ENCODE data around the gene NKAPD1. TPM values are rescaled to one million over a fixed set of nuclear protein-coding genes. Genes with fewer than 3 reads are reported as not detected.

NKAPD1 gene
- total and polyA plus RNA-seq, 2 of the 13 experiments (the other 11 are each of a cell fraction or from before 2014, with no cell fraction given): 11.2 to 22.5 TPM

- TF ChIP-seq ZNF609 (CRISPR knock-in tag; IDR thresholded peaks at IDR 0.05; ENCODE audit: borderline replicate concordance): peak; percentile 68
- peak; percentile 71; the same call in 1 of the 2 replicates for TF ChIP-seq ZNF816 (CRISPR knock-in tag; IDR thresholded peaks at IDR 0.05; ENCODE audit: borderline replicate concordance)
- TF ChIP-seq ZNF766 (CRISPR knock-in tag; IDR thresholded peaks at IDR 0.05; ENCODE audit: borderline replicate concordance): peak; percentile 57; the same call in 1 of the 2 replicates
- TF ChIP-seq CAMTA2 (CRISPR knock-in tag; IDR thresholded peaks at IDR 0.05; ENCODE audit: borderline replicate concordance): peak; percentile 10; the same call in 1 of the 2 replicates
- peak; percentile 58 for TF ChIP-seq NFAT5 (CRISPR knock-in tag; IDR thresholded peaks at IDR 0.05)
- TF ChIP-seq, protein P1, sequence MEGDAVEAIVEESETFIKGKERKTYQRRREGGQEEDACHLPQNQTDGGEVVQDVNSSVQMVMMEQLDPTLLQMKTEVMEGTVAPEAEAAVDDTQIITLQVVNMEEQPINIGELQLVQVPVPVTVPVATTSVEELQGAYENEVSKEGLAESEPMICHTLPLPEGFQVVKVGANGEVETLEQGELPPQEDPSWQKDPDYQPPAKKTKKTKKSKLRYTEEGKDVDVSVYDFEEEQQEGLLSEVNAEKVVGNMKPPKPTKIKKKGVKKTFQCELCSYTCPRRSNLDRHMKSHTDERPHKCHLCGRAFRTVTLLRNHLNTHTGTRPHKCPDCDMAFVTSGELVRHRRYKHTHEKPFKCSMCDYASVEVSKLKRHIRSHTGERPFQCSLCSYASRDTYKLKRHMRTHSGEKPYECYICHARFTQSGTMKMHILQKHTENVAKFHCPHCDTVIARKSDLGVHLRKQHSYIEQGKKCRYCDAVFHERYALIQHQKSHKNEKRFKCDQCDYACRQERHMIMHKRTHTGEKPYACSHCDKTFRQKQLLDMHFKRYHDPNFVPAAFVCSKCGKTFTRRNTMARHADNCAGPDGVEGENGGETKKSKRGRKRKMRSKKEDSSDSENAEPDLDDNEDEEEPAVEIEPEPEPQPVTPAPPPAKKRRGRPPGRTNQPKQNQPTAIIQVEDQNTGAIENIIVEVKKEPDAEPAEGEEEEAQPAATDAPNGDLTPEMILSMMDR (CRISPR knock-in tag; IDR thresholded peaks at IDR 0.05): 0 out of 2 replicates have a peak, but pooled peaks have one; percentile 13
- no peak for TF ChIP-seq ZNF253 (CRISPR knock-in tag; IDR thresholded peaks at IDR 0.05; ENCODE audit: borderline replicate concordance)
These were observed 49.1 kb upstream of the NKAPD1 start, which contains the start of gene DLAT (continued) for GRCh38 chr11:112024773-112025678.
